DOHH2 (cell line): ENCODE results near the gene RPS16.

Experiments
- H3F3A ChIP-seq: fragments of 200-600 bp; sonication (generic), shearing (Covaris generic); 2 replicates; pipeline ENCODE4 v1.6.0; 2016; ENCODE audit warnings: antibody characterized with exemption, mild to moderate bottlenecking; ENCODE audit not compliant: control insufficient read depth, insufficient read depth
- H3K27ac ChIP-seq: fragments of 200-600 bp; sonication (generic); 2 replicates; pipeline ENCODE4 v1.5.1; 2014; ENCODE audit warnings: low read depth, mild to moderate bottlenecking, low read length, moderate library complexity
- H3K27me3 ChIP-seq: fragments of 200-600 bp; sonication (generic); 2 replicates; pipeline ENCODE4 v1.6.1; 2014; ENCODE audit warnings: mild to moderate bottlenecking, low read length, mixed read lengths; ENCODE audit not compliant: control insufficient read depth
- H3K36me3 ChIP-seq: fragments of 200-600 bp; sonication (generic); 2 replicates; pipeline ENCODE4 v1.6.1; 2014; ENCODE audit warnings: mild to moderate bottlenecking, low read length, moderate library complexity, mixed read lengths; ENCODE audit not compliant: control insufficient read depth
- H3K4me1 ChIP-seq: fragments of 200-600 bp; sonication (generic); 2 replicates; pipeline ENCODE4 v1.6.1; 2014; ENCODE audit warnings: mild to moderate bottlenecking, low read length, mixed read lengths; ENCODE audit not compliant: control insufficient read depth
- H3K4me2 ChIP-seq: fragments of 200-600 bp; sonication (generic); 2 replicates; pipeline ENCODE4 v1.6.0; 2014; ENCODE audit warnings: mild to moderate bottlenecking, low read length, moderate library complexity
- H3K4me3 ChIP-seq: fragments of 200-600 bp; sonication (generic); 2 replicates; pipeline ENCODE4 v1.5.1; 2014; ENCODE audit warnings: mild to moderate bottlenecking, low read length, mixed read lengths
- H3K79me2 ChIP-seq: fragments of 200-600 bp; sonication (generic); 2 replicates; pipeline ENCODE4 v1.6.1; 2014; ENCODE audit warnings: mild to moderate bottlenecking, low read length, mixed read lengths; ENCODE audit not compliant: control insufficient read depth
- H3K9me2 ChIP-seq: fragments of 200-600 bp; sonication (generic); replicated peaks from 2 replicates; pipeline ENCODE4 v1.6.1; 2014; ENCODE audit warnings: mild to moderate bottlenecking, low read length, mixed read lengths; ENCODE audit not compliant: control insufficient read depth
- H3K9me3 ChIP-seq: fragments of 200-600 bp; sonication (generic); 2 replicates; pipeline ENCODE4 v1.6.1; 2014; ENCODE audit warnings: antibody characterized with exemption, low read length, mixed read lengths; ENCODE audit not compliant: control insufficient read depth, insufficient read depth
- H4K20me1 ChIP-seq: fragments of 200-600 bp; sonication (generic); 2 replicates; pipeline ENCODE4 v1.6.0; 2014; ENCODE audit warnings: low read depth, mild to moderate bottlenecking, antibody characterized with exemption, low read length, moderate library complexity; ENCODE audit not compliant: control insufficient read depth, insufficient read depth
- CTCF ChIP-seq: fragments of 200-600 bp; sonication (generic); IDR thresholded peaks from one replicate; pipeline ENCODE4 v1.5.1; 2014; ENCODE audit warnings: antibody characterized with exemption, mild to moderate bottlenecking, low read depth, low read length; ENCODE audit not compliant: poor library complexity, severe bottlenecking
- EZH2phosphoT487 ChIP-seq: fragments of 200-600 bp; sonication (generic); IDR thresholded peaks from 2 replicates; pipeline ENCODE4 v1.6.1; 2017; ENCODE audit warnings: borderline replicate concordance, mild to moderate bottlenecking, antibody characterized with exemption, low read length, moderate library complexity, mixed read lengths

The RPS16 gene

DNA sequence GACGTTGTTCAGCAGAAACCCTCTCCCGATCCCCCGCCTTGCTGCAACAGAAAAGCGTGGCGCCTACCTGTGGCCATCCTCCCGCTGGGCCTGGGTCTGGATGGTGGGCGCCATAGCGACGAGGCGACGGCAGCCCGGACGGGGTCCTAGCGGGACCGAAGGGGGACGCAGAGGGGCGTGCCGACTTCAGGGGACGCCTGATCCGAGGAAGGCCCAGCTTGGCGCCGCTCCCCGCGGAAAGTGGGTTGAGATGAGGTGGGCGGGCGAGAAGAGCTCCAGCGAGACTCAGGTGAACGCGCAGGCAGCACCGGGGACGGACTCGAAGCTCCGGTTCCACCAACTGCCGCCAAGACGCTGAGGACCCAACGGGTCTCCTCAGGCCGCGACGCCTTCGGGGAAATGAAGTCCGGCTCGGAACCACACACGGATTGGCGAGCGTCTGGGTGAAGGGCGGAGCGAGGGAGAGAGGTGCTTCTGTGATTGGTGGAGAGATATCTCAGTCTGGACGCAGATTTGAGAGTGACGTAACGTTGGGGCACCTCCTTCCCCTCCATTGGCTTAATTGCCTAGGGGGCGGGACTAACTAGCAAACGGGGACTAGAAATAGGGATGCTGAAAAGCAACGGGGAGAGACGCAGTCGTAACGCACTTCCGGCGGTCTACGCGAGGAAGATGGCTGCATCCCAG, 44.9 kb downstream of the RPS16 start, which contains the start of the genes MED29 and PAF1:
Gene MED29 (plus strand): TSS at position 628 of the 687 bp plus-strand sequence. CDS start 45 bp downstream, at position 673.
Gene PAF1 (minus strand): TSS at position 356 of the 687 bp plus-strand sequence. CDS start 242 bp downstream, at position 114.
- Histone ChIP-seq H3K4me3 (peak within 1 kb of the TSS; percentile 80), H3K27ac (peak within 1 kb of the TSS; percentile 78), H3K4me2 (peak within 1 kb of the TSS; percentile 90), H3K27me3 (no peaks in the 10 kb centered on the region), H3K79me2 (peaks cover 39% of the 10 kb centered on the region), H3K4me1 (peaks cover 18% of the 10 kb centered on the region), H3K9me3 (no peaks in the 10 kb centered on the region), H4K20me1 (peaks cover 4% of the 10 kb centered on the region; the same call in 1 of the 2 replicates), H3F3A (no peaks in the 10 kb centered on the region; the same call in 1 of the 2 replicates), H3K9me2 (no peaks in the 10 kb centered on the region), H3K36me3 (peaks cover 52% of the 10 kb centered on the region)
- TF ChIP-seq EZH2phosphoT487 (no peak), CTCF (peak; percentile 41)

GRCh38 chr19:39390451-39390750, 45.3 kb downstream of the RPS16 start:
- TF ChIP-seq EZH2phosphoT487, result no peak
- no peak for TF ChIP-seq CTCF
- H3K4me1 ChIP-seq, result peaks cover 18% of the 10 kb centered on the region
- peak overlapping the region; percentile 90 for H3K4me2 ChIP-seq
- H3K27me3 ChIP-seq, result no peaks in the 10 kb centered on the region
- H3K4me3 ChIP-seq, result peak overlapping the region; percentile 80
- peaks cover 39% of the 10 kb centered on the region for H3K79me2 ChIP-seq
- peaks cover 4% of the 10 kb centered on the region; the same call in 1 of the 2 replicates for H4K20me1 ChIP-seq
- H3F3A ChIP-seq, result no peaks in the 10 kb centered on the region; the same call in 1 of the 2 replicates
- H3K36me3 ChIP-seq, result peaks cover 57% of the 10 kb centered on the region
- H3K9me3 ChIP-seq, result no peaks in the 10 kb centered on the region
- H3K27ac ChIP-seq, result peak overlapping the region; percentile 78
- H3K9me2 ChIP-seq, result no peaks in the 10 kb centered on the region

DNA sequence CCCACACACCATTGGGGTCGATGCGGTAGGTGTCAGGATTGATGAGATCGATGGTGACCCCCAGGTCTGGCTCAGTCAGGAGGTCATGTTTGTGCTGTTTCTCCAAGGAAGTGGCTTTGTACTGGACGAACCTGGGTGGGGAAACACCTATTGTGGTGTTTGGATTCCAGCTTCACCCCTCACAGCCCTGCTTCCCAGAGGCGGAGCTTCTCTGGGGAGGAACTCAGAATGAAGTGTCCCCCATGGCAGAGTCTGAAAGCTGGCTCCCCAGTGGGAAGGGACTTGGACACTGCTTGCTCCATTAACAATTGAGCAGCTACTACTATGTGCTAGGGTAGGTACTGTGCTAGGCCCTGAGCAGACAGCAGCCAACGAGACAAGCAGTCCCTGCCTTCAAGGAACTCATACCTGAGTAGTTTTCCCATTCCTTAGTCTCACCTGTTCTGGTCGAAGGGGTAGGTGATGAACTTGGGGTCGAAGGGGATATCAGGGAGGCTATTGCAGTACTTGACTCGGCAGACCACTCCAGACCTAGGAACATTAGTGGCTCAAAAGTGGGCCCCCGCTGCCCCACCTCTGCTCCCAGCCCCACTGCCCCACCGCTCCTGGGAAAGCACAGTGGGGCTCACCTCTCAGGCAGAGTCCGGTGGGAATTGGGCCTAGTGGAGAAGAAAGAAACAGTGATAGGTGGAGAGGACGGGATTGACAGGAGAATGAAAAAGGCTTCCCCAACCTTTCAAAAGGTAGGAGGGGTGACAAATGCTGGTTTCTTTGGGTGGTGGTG, 45.9 kb downstream of the RPS16 start:
- H3K4me2 ChIP-seq, result peak overlapping the region; percentile 90
- no peaks in the 10 kb centered on the region for H3K9me3 ChIP-seq
- H3K27me3 ChIP-seq, result no peaks in the 10 kb centered on the region
- H3K27ac ChIP-seq, result peak overlapping the region; percentile 78; the same call in 1 of the 2 replicates
- H3K36me3 ChIP-seq, result peaks cover 62% of the 10 kb centered on the region
- H3K9me2 ChIP-seq, result no peaks in the 10 kb centered on the region
- peak overlapping the region; percentile 80 for H3K4me3 ChIP-seq
- no peak for TF ChIP-seq CTCF
- TF ChIP-seq EZH2phosphoT487, result no peak
- no peaks in the 10 kb centered on the region; the same call in 1 of the 2 replicates for H3F3A ChIP-seq
- H3K79me2 ChIP-seq, result peaks cover 39% of the 10 kb centered on the region
- H4K20me1 ChIP-seq, result peaks cover 4% of the 10 kb centered on the region; the same call in 1 of the 2 replicates
- H3K4me1 ChIP-seq, result peaks cover 18% of the 10 kb centered on the region
